Measurements from ENCODE around the gene EMC8.

Gene EMC8

DNA sequence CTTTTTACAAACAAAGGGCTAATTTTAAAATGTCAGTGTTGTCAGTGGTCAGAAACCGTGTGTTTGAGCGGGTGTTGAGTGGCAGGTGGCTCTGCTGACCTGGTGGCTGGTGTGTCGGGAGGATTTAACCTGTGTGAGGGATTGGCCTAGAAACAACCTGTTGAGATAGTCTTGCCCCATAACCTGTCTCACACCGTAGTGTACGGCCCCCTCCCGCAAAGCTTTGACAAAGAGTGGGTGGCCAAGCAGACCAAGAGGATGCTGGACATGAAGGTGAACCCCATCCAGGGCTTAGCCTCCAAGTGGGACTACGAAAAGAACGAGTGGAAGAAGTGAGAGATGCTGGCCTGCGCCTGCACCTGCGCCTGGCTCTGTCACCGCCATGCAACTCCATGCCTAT is 7.2 kb upstream of the EMC8 start:
- TF ChIP-seq, protein P1, sequence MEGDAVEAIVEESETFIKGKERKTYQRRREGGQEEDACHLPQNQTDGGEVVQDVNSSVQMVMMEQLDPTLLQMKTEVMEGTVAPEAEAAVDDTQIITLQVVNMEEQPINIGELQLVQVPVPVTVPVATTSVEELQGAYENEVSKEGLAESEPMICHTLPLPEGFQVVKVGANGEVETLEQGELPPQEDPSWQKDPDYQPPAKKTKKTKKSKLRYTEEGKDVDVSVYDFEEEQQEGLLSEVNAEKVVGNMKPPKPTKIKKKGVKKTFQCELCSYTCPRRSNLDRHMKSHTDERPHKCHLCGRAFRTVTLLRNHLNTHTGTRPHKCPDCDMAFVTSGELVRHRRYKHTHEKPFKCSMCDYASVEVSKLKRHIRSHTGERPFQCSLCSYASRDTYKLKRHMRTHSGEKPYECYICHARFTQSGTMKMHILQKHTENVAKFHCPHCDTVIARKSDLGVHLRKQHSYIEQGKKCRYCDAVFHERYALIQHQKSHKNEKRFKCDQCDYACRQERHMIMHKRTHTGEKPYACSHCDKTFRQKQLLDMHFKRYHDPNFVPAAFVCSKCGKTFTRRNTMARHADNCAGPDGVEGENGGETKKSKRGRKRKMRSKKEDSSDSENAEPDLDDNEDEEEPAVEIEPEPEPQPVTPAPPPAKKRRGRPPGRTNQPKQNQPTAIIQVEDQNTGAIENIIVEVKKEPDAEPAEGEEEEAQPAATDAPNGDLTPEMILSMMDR (IDR thresholded peaks at IDR 0.05; ENCODE audit: control insufficient read depth, extremely low read depth, insufficient read depth) = no peak
- no peak overlapping the region for H3K4me3 ChIP-seq (ENCODE audit: low read depth, low read length)
- DNase-seq (ENCODE audit: low read depth) = no peak

DNA sequence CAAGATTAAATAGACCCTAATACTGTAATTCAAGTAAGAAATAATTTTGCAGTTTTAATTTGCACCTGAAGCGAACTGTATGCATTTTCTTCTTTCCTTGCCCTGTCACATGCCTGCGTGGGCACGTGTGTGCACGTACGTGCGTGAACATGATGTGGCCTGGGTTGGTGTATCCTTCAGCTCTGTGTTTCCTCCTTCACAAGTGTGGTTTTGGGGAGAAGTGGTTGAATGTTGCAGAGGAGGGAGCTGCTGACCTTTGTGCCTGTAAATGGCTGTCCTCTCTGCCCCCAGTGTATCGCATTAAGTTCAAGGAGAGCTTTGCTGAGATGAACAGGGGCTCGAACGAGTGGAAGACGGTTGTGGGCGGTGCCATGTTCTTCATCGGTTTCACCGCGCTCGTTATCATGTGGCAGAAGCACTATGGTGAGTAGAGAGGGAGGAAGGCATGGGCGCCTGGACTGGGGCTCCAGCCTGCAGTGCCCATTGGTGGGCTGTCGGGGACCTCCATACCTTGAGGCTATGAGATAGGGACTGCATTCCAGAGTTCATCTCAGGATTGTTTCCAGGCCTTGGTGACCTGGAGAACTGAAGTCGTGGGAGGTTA is 6.2 kb upstream of the EMC8 start:
- TF ChIP-seq, protein P1 (IDR thresholded peaks at IDR 0.05; ENCODE audit: control insufficient read depth, extremely low read depth, insufficient read depth) = no peak
- DNase-seq (ENCODE audit: low read depth) = no peak
- no peak overlapping the region for H3K4me3 ChIP-seq (ENCODE audit: low read depth, low read length)

DNA sequence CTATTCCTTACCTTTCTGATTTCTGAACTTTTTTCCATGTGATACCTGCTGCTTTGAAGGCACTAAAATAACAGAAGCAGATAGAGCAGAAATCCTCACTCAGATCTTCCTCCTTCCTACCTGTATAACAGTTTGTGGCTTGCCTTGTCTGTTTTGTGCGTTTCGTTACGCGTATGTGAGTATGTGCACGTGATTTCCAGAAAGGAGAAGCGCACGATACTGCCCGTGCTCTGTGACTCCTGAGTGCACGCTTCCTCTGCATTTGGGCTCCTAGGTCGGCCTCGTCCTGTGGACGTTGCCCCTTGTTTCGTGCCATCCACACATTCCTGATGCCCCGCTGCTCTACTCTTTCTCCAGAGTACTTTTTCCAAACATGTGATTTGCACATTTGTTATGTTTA is 4.2 kb upstream of the EMC8 start:
- DNase-seq (ENCODE audit: low read depth) = no peak
- H3K4me3 ChIP-seq (ENCODE audit: low read depth, low read length) = no peak overlapping the region
- TF ChIP-seq, protein P1 (IDR thresholded peaks at IDR 0.05; ENCODE audit: control insufficient read depth, extremely low read depth, insufficient read depth) = no peak

DNA sequence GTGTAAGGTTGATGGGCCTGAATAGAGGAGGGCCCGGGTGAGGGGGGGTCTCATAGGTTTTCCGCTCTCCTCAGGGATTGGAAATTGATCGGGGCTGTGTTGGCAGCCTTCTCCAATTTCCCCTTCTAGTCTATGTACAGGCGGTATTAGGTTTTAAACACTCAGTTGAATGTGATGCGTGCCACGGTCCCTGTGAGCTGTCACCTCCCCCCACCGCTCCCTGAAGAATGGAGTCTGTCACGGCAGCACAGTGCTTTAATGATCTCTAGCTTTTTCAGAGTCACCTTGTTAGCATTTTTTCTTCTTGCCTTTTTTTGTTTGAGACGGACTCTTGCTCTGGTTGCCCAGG is 951 bp upstream of the EMC8 start:
- H3K4me3 ChIP-seq (ENCODE audit: low read depth, low read length) = peak overlapping the region; percentile 72
- DNase-seq (ENCODE audit: low read depth) = no peak
- TF ChIP-seq, protein P1 (IDR thresholded peaks at IDR 0.05; ENCODE audit: control insufficient read depth, extremely low read depth, insufficient read depth) = no peak

DNA sequence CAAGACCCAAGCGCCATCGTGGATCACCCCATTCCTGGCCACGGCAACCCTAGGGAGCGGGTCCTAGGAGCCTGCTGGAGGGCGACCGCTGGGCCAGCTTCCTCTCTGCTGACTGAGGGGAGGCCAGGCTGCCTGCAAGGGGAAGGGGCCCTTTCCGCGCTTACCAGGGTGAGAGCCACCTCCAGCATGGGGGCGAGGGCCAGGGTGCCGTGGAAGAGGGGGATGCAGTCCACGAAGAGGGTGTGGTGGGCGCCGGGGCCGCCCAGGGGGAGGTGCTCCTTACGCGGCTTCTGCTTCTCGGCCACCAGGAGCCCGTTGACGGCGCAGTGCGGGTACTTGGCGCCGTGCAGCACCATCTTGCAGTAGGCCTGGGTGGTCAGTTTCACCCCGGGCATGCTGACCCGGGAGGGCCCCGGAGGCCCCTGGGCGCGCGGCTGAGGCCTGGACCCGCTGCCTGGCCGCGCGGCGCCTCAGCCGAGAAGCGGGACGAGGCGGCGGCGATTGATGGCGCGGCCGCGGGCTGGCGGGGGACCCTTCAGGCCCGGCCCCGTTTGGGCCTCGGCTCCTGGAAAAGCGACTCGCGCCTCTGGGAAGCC is 345 bp downstream of the EMC8 start:
- TF ChIP-seq, protein P1 (IDR thresholded peaks at IDR 0.05; ENCODE audit: control insufficient read depth, extremely low read depth, insufficient read depth) = no peak
- DNase-seq (ENCODE audit: low read depth) = no peak
- H3K4me3 ChIP-seq (ENCODE audit: low read depth, low read length) = peak overlapping the region; percentile 72

DNA sequence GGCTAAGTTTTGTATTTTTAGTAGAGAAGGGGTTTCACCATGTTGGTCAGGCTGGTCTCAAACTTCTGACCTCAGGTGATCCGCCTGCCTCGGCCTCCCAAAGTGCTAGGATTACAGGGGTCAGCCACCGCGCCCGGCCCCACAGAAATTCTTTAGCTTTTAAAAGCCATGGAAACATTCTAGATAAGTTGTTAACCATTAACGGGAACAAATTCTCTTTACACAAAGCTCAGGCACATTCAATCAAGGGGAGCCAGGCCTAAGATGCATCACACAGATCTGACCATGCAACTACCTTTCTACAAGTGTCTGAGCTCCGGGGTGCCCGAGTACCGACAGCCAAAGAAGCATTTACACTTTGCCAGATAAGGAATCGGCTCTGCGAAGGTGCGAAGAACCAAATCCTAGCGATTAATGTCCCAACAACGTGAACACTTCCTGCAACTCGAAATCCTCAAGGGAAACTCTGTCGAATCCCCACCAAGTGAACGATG is 1.0 kb downstream of the EMC8 start:
- H3K4me3 ChIP-seq (ENCODE audit: low read depth, low read length) = peak overlapping the region; percentile 72
- DNase-seq (ENCODE audit: low read depth) = no peak
- TF ChIP-seq, protein P1 (IDR thresholded peaks at IDR 0.05; ENCODE audit: control insufficient read depth, extremely low read depth, insufficient read depth) = no peak

DNA sequence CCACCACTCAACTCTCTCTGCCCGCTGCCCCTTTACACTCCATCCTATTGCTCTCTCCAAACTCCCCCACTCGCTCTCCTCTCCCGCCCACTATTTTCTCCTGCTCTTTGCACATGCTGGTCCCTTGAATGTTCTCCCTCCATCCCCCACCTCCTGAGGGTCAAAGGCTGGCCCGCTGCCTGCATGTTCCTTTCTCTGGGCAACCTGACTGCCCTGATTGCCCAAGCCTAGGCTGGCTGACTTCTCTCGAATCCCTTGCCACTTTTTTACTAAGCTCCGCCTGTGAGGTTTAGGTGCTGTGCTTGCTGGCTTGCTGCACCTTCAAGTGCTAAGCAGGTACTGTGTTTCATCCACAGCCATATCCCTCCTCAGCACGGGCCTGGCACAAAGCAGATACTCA is 2.7 kb downstream of the EMC8 start:
- no peak for DNase-seq (ENCODE audit: low read depth)
- H3K4me3 ChIP-seq (ENCODE audit: low read depth, low read length) = no peak overlapping the region
- TF ChIP-seq, protein P1 (IDR thresholded peaks at IDR 0.05; ENCODE audit: control insufficient read depth, extremely low read depth, insufficient read depth) = no peak

Data from LNCaP clone FGC (cell line).